ACC112 (cell line): ENCODE measurements around the gene TSPEAR.
"Not testable (repeated sequence)": the region's sequence is repeated elsewhere in the genome, so short reads cannot be mapped to it uniquely, and the experiment has no call there.

Experiments
- H2AFZ ChIP-seq: fragments of 200-600 bp; sonication (generic); one replicate; pipeline ENCODE4 v1.6.0; 2017; ENCODE audit warnings: antibody characterized with exemption, low read length; ENCODE audit not compliant: unreplicated experiment
- H3K27ac ChIP-seq: fragments of 200-600 bp; sonication (generic); 2 replicates; pipeline ENCODE4 v1.5.1; 2014; ENCODE audit warnings: low read depth, mild to moderate bottlenecking, antibody characterized with exemption, low read length, moderate library complexity
- H3K27me3 ChIP-seq: fragments of 200-600 bp; sonication (generic); 2 replicates; pipeline ENCODE4 v1.6.1; 2014; ENCODE audit warnings: mild to moderate bottlenecking, antibody characterized with exemption, low read length, moderate library complexity, mixed read lengths; ENCODE audit not compliant: insufficient read depth
- H3K36me3 ChIP-seq: fragments of 200-600 bp; sonication (generic); 2 replicates; pipeline ENCODE4 v1.6.1; 2016; ENCODE audit warnings: mild to moderate bottlenecking, antibody characterized with exemption, low read length, moderate library complexity, mixed read lengths; ENCODE audit not compliant: insufficient read depth
- H3K4me1 ChIP-seq: fragments of 200-600 bp; sonication (generic); one replicate; pipeline ENCODE4 v1.6.1; 2016; ENCODE audit warnings: low read length, mixed read lengths; ENCODE audit not compliant: insufficient read depth, unreplicated experiment, control insufficient read depth
- H3K4me3 ChIP-seq: fragments of 200-600 bp; sonication (generic); 2 replicates; pipeline ENCODE4 v1.5.1; 2014; ENCODE audit warnings: mild to moderate bottlenecking, low read depth, low read length
- H3K79me2 ChIP-seq: fragments of 200-600 bp; sonication (generic); one replicate; pipeline ENCODE4 v1.6.0; 2016; ENCODE audit warnings: low read length; ENCODE audit not compliant: control insufficient read depth, unreplicated experiment, insufficient read depth

TSPEAR gene

DNA sequence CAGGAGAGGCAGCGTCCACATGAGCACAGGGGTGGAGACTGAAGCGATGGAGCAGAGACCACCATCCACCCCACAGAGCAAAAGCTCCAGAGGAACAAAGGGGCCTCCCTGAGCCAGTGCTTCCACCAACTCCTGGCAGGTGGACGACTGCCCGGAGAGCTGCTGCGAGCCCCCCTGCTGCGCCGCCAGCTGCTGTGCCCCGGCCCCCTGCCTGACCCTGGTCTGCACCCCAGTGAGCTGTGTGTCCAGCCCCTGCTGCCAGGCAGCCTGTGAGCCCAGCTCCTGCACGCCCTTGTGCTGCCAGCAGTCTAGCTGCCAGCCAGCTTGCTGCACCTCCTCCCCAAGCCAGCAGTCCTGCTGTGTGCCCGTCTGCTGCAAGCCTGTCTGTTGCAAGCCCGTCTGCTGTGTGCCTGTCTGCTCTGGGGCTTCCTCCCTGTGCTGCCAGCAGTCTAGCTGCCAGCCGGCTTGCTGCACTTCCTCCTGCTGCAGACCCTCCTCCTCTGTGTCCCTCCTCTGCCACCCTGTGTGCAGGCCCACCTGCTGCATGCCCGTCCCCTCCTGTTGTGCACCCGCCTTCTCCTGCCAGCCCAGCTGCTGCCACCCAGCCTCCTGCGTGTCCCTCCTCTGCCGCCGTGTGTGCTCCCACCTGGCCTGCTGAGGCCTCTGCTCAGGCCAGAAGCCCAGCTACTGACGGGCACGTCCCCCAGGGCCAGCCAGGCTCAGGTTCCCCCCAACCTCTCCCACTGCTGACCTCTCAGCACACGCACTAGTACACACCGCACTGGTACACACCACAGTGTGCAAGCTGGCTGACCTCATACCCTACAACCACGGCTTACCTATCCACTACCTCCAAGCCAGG is 9.0 kb downstream of the TSPEAR start:
- H3K27ac ChIP-seq: no peak overlapping the region
- H2AFZ ChIP-seq: no peak overlapping the region
- H3K79me2 ChIP-seq: no peaks in the 10 kb centered on the region
- peaks cover 90% of the 10 kb centered on the region for H3K27me3 ChIP-seq
- no peak overlapping the region for H3K4me3 ChIP-seq
- H3K4me1 ChIP-seq: no peaks in the 10 kb centered on the region
- no peaks in the 10 kb centered on the region for H3K36me3 ChIP-seq

- Histone ChIP-seq H3K4me3 (no peak overlapping the region), H3K4me1 (no peaks in the 10 kb centered on the region), H3K27me3 (peaks cover 88% of the 10 kb centered on the region), H3K79me2 (no peaks in the 10 kb centered on the region), H3K36me3 (no peaks in the 10 kb centered on the region), H3K27ac (no peak overlapping the region), H2AFZ (no peak overlapping the region)
These were observed 9.8 kb downstream of the TSPEAR start for GRCh38 chr21:44701541-44701940.

DNA sequence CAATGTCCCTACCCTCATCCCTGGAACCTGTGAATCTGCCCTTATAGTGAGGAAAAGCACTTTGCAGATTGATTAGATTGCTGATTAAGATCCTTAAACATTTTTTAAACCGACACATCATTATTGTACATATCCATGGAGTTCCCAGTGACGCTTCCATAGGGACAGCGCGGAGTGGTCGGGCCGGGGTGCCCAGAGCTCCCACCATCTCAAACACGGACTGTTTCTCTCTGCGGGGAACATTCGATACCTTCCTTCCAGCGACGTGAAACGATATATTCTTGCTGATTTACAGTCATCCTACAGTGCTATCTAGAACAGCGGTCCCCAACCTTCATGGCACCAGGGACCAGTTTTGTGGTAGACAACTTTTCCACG is 10.4 kb downstream of the TSPEAR start:
- Histone ChIP-seq H3K36me3 (no peaks in the 10 kb centered on the region), H3K79me2 (no peaks in the 10 kb centered on the region), H3K4me3 (no peak overlapping the region), H3K27me3 (peaks cover 88% of the 10 kb centered on the region), H3K27ac (no peak overlapping the region), H2AFZ (no peak overlapping the region), H3K4me1 (no peaks in the 10 kb centered on the region)

- Histone ChIP-seq H3K79me2 (no peaks in the 10 kb centered on the region), H3K4me1 (no peaks in the 10 kb centered on the region), H2AFZ (no peak overlapping the region), H3K27ac (no peak overlapping the region), H3K36me3 (no peaks in the 10 kb centered on the region), H3K4me3 (no peak overlapping the region), H3K27me3 (peaks cover 90% of the 10 kb centered on the region)
These were observed 11.0 kb downstream of the TSPEAR start for GRCh38 chr21:44700101-44701022.

- Histone ChIP-seq H3K27me3 (peaks cover 95% of the 10 kb centered on the region), H3K36me3 (no peaks in the 10 kb centered on the region), H3K27ac (no peak overlapping the region), H3K4me3 (no peak overlapping the region), H3K79me2 (no peaks in the 10 kb centered on the region), H3K4me1 (no peaks in the 10 kb centered on the region), H2AFZ (no peak overlapping the region)
These were observed 11.8 kb downstream of the TSPEAR start for GRCh38 chr21:44699502-44700001.

GRCh38 chr21:44697811-44698734 is 13.3 kb downstream of the TSPEAR start:
- Histone ChIP-seq H3K36me3 (no peaks in the 10 kb centered on the region), H3K4me1 (no peaks in the 10 kb centered on the region), H3K4me3 (no peak overlapping the region), H3K27ac (no peak overlapping the region), H3K27me3 (peaks cover 80% of the 10 kb centered on the region), H3K79me2 (no peaks in the 10 kb centered on the region), H2AFZ (no peak overlapping the region)

GRCh38 chr21:44697172-44697810 is 14.1 kb downstream of the TSPEAR start, which contains the start of gene KRTAP10-12:
Gene KRTAP10-12 (plus strand): TSS chr21:44697172. CDS start chr21:44697202, 30 bp downstream.
- H3K27me3 ChIP-seq: peaks cover 77% of the 10 kb centered on the region
- not testable (repeated sequence) for H3K4me1 ChIP-seq, H3K36me3 ChIP-seq, H3K79me2 ChIP-seq, H3K4me3 ChIP-seq, H2AFZ ChIP-seq, H3K27ac ChIP-seq

GRCh38 chr21:44696572-44696971 is 14.8 kb downstream of the TSPEAR start:
- Histone ChIP-seq H3K4me1 (no peaks in the 10 kb centered on the region), H3K4me3 (no peak overlapping the region), H2AFZ (no peak overlapping the region), H3K79me2 (no peaks in the 10 kb centered on the region), H3K27ac (no peak overlapping the region), H3K27me3 (peaks cover 75% of the 10 kb centered on the region), H3K36me3 (no peaks in the 10 kb centered on the region)

- Histone ChIP-seq H3K27me3 (peaks cover 75% of the 10 kb centered on the region), H3K4me1 (no peaks in the 10 kb centered on the region), H3K36me3 (no peaks in the 10 kb centered on the region), H2AFZ (no peak overlapping the region), H3K4me3 (no peak overlapping the region), H3K27ac (no peak overlapping the region), H3K79me2 (no peaks in the 10 kb centered on the region)
These were observed 15.7 kb downstream of the TSPEAR start for GRCh38 chr21:44695641-44696040.
